Fibroblast of lung (primary cell): ENCODE results near the gene NUP62.

Source experiments
- CTCF ChIP-seq, 2 donors: IDR thresholded peaks in 1 of 2; conservative IDR thresholded peaks in 1 of 2; 1 replicate in 1 of 2; 2 replicates in 1 of 2; pipeline ENCODE4 v1.5.1; 2011 to 2012; ENCODE audit warnings: low read length in 2 of 2, control low read depth in 1 of 2, inconsistent platforms in 1 of 2, low read depth in 1 of 2, mild to moderate bottlenecking in 1 of 2
- EZH2 ChIP-seq: IDR thresholded peaks from 2 replicates; pipeline ENCODE4 v1.5.1; 2012; ENCODE audit warnings: low read length, control low read depth, mild to moderate bottlenecking; ENCODE audit errors: missing control alignments

- TF ChIP-seq CTCF (conservative IDR thresholded peaks at IDR 0.05 in 1 of 2, IDR thresholded peaks at IDR 0.05 in 1 of 2; ENCODE audit: low read depth in 1 of 2, low read length in 2 of 2), result peak; percentile 97 to 99
- no peak for TF ChIP-seq EZH2
These were observed 8.6 kb upstream of the NUP62 start for GRCh38 chr19:49937750-49938381.
